Activated CD4-positive, CD25-positive, alpha-beta regulatory T cell (primary cell): Measurements from ENCODE around the gene NSMF.

Experiments
- DNase-seq, 4 experiments: peaks; one replicate each; lab custom pipeline; 2025; lab: John Stamatoyannopoulos, UW

The NSMF gene, protein sequence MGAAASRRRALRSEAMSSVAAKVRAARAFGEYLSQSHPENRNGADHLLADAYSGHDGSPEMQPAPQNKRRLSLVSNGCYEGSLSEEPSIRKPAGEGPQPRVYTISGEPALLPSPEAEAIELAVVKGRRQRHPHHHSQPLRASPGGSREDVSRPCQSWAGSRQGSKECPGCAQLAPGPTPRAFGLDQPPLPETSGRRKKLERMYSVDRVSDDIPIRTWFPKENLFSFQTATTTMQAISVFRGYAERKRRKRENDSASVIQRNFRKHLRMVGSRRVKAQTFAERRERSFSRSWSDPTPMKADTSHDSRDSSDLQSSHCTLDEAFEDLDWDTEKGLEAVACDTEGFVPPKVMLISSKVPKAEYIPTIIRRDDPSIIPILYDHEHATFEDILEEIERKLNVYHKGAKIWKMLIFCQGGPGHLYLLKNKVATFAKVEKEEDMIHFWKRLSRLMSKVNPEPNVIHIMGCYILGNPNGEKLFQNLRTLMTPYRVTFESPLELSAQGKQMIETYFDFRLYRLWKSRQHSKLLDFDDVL

DNA sequence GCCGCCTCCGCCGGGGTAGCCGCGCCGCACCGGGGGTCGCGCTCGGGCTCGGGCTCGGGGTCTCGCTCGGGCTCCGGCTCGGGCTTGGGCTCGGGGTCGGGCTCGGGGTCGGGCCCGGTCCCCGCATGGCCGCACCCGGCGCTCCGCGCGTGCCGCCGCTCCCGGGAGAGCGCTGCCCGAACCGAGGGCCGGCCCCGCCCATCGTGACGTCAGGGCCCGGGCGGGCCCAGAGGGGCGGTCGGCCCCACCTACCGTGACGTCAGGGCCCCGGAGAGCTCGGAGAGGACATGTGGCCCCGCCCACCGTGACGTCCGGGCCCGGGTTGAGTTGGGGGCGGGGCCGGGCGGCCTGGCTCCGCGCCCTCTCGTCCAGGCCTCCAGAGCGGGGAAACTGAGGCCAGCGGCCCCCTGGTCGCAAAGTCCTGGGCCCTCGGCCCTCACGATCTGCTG, at the start of gene NSMF:
Gene NSMF (minus strand): TSS at position 183 of the 449 bp plus-strand sequence. CDS start 232 bp downstream, outside the sequence.
- peak; percentile 87 to 95 (median 91) for DNase-seq

DNA sequence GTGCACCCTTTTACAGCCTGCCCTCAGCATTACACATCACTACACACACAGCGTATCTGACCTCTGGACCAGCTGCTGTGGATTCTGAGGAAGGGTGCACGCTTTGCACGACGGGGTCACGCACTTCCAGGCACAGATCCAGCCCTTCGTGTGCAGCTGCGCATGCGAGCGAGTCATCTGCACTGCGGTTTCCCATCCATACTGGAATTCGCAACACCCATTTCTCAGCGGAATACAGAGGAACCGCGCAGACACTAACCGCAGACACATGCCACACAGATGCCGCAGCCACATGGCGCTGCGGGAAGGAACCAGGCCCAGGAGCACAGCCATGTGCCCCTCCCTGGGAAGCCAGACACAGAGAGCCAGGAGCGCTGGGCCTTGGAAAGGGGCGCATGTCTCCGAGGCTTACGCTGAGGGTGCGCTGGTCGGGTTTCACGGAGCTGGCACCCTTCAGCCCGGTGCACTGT, 47.6 kb upstream of the NSMF start:
- DNase-seq, result no peak

DNA sequence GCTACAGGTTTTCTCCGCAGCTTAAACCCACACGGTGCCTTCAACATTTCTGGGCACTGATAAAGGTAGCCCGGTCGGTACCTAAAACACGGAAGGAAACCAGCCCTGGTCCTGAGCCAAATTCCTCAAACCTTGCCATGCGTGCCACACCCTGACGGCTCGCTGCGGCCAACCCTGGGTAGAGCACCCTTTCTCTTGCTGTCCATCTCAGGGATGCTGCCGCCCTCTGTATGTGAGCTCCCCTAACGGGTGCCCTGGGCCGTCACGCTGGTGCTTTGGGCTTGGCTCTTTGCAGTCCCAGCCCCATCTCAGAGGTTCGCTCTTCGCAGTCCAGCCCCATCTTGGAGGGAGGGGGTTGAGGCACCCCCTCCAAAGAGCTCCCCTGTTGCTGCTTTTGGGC, 47.1 kb upstream of the NSMF start:
- no peak for DNase-seq

DNA sequence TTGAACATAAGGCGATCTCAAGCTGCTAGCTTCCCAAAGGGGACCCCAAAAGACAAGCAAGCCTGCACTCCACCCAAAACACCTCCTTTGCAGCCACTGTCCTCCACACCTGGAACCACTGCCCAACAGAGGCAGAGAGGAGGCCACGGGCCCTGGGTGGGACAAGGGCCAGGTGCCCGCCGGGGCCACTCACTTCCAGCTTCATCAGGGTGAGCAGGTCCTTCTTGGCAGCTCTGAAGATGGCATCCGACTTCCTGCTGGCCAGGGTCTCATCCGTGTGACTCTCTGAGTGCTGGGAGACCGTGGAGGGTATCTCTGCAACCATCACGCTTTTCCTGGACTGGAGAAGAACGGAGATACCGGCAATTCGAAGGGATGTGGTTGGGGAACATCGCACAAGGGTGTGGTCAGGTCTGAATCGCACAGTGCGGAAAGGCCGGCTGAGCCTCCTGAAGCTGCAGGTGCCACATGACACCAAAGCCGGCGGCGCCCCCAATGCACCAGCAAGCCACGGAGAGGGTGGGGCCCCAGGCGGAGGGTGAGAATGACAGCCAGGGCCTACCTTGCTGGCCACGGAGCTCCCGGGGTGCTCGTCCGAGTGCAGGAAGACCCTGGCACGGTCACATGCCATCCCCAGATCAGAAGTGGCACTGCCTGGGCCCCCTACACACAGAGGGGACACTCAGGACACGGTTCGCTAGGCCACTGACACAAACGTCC, 46.4 kb upstream of the NSMF start:
- DNase-seq, result no peak

DNA sequence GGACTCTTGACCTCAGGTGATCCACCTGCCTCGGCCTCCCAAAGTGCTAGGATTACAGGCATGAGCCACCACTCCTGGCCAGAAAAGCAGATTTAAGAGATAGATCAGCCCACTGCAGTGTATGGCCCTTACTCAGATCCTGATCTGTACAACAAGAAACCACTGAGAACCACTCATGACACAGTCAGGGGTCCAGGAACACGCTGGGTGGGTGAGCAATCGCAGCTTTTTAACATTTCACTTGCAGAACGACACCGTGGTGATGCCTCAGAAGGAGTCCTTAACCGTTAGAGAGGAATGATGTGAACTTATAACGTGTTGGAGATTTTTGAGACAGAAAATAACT, 45.3 kb upstream of the NSMF start:
- no peak for DNase-seq

DNA sequence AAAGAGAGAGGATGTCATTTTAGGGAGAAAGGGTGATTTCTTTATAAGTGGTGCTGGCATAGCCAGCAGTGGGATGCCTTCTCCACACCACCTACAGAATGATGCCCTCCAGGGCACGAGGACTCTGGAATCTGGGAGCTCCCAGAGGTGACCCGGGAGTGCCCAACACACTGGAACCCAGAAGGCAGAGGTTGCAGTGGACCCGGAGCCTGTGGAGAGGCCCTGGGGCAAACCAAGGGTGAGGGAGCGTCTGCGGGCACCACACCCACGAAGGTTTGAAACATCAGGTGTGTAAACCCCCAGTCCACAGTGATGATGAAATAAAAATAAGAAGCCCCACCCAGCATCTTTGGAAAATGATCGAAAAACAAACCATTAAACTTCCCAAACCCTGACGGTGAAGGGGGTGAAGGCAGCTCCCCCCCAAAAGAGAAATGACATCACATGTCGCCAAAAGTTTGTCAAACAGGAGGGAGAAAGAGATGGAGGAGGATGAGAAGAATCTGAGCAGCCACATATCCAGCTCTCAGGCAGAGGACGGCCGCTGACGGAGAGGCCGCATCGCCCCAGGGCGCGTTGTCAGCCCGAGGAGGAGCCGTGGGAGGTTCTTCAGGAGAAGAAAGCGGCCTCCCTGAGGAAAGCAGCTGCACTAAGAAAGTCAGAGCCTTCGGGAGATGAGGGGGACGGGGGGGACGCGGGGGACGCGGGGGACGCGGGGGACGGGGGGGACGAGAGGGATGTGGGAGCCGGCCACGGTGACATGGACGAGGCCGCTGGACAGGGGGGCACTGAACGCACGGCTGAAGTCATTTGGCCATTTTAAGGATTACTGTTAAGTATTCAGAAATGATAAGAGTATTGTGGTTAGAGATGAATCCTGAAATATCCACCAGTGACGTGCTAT, 43.1 kb upstream of the NSMF start:
- no peak for DNase-seq

DNA sequence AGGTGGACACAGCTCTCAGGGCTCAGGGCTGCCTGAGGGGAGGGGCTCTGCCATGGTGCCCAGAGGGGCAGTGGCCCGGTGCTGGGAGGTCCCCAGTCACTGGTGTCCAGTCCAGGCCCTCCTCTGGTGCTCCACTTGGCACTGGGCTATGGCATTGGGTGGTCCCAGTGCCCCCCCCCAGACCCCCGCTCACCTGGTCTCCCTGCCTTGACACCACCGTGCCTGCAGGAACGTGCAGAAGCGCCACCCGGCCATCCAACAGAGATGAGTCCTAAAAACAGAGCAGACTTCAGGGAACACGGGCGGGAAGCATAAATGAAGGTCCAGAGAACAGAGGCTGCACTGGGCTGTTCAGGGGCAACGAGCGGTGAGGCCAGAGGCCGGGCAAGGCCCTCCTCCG, 42.3 kb upstream of the NSMF start:
- no peak for DNase-seq

DNA sequence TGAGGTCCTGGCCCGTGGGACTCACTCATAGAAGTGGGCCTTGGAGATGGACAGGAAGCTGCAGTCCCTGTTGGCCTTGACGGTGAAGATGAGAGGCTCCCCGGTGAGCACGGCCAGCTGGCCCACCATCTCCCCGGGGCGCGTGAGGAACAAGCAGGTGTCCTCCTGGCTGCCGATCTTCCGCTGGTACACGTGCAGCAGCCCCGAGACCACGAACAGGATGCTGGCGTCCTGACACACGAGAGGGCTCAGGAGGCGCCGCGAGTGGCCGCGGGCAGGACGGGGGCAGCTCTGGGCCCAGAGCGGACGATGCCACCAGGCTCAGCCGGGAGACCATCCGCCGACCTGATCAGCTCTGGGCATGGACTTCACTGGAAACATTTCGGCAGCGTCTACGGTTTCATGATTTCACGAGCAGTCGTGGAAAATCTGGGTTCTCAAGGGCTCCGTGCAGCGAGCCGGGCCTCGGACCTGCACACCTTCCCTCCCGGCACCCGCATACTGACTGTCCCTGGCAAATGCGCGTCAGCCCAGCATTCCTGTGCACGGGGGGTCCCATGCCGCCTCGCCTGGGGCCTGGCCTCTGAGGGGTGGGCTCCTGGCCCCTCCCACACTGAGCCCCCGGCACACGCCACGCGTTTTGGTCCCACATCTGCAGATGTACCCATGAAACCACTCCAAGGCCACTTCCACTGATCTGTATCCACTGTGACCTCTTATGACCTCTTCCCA, 41.7 kb upstream of the NSMF start:
- no peak for DNase-seq

DNA sequence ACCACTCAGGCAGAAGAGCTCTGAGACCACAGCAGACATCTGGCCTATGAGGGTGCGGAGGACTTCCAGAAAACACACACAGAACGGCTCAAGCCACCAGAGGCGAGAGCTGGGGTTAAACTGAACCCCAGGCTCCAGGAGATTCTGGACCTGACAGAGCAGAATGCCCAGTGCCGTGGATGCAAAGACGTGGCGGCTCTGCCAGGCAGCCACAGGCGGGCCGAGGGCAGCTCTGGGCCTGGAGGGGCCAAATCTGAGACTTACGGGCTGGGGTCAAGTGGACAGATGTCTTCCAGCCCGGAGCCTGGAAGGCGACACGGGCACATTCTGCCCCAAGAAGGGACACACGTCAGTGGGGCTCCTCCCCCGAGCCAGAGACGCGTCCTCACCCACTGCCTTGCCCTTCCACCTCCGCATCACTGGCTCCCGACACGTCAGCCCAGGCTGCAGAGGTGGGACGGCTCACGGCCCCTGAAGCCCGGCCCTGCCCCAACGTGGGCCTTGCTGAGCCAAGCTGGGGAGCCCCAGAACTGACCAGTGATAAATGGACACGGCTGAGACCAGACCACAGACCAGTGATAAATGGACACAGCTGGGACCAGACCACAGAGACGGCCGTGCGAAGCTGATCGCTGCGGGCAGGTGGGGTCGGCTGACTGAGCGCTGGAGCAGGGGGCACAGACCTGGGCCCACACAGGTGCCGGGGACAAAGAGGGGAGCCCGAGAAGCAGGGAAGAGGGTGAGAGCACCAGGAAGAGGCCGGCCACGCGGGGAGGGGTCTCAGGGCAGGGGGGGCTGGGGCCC, 40.9 kb upstream of the NSMF start:
- DNase-seq, result no peak

DNA sequence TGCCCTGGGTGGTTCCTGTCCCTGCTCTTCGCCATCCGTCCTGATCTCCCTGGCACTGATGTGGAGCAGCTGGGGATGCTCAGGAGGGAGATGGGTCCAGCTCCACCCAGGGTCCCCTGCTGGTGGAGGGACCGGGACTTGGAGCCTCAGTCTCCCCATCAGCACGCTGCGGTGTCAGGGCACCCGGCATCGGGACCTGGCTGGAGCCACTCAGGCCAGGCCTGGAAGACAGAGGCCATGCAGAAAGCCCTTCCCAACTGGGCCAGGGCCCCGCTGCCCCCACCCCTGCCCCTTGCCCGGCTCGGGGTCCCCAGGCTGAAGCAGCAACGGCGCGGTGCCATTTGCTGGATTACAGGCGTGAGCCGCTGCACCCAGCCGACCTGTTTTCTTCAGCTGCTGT, 40.3 kb upstream of the NSMF start:
- no peak for DNase-seq

DNA sequence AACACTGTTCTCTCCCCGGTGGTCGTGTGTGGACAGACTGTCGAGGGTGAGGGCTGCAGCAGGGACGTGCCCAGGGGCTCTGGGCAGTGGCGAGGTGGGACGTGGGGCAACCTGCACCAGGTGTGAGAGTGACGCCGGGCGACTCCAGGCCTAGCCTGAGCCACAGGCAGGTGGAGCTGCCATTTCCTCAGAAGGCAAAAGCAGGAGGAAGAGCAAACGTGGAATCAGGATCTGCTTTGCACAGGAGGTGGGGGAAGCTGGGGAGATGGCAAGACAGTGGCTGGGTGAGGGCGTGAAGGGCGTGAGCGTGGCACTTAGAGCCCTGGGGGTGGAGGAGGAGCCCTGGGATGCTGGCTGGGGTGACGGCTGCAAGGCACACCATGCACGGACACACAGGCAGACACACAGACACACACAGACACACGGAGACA, 39.6 kb upstream of the NSMF start:
- no peak for DNase-seq

DNA sequence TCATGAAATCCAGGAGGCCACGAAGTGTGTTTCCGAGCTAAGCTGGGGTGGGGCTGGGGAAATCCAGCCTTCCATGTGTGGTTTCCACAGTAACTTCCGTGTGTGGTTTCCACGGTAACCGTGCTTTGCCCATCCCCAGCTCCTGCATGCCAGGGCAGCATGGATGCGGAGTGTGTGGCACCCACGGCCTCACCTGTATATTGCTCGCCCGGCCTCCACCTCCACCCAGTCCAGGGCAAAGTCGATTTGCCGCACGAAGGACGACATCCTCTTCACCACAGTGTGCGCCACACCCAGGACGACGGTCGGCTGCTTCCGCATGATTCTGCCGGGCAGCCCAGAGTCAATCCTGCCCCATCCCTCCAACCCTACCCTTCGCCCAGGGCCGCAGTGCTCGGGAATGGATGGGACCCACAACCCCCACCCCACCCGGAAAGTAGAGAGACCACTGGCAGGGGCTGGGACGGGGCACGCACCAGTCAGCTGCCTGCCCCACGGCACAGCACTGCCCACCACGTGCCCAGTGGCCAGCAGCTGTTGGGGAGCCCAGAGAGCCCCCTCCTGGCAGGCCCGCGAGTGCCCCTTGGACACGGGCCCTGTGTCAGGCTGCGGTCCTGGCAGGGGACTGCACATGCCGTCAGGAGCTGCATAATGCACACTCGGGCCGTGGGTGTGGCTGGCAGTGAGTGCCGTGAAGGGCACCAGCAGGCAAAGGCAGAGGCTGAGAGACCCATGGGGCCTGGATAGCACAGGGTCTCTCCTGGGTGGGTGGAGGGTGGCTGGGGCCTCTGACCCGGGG, 39.0 kb upstream of the NSMF start:
- DNase-seq, result no peak

DNA sequence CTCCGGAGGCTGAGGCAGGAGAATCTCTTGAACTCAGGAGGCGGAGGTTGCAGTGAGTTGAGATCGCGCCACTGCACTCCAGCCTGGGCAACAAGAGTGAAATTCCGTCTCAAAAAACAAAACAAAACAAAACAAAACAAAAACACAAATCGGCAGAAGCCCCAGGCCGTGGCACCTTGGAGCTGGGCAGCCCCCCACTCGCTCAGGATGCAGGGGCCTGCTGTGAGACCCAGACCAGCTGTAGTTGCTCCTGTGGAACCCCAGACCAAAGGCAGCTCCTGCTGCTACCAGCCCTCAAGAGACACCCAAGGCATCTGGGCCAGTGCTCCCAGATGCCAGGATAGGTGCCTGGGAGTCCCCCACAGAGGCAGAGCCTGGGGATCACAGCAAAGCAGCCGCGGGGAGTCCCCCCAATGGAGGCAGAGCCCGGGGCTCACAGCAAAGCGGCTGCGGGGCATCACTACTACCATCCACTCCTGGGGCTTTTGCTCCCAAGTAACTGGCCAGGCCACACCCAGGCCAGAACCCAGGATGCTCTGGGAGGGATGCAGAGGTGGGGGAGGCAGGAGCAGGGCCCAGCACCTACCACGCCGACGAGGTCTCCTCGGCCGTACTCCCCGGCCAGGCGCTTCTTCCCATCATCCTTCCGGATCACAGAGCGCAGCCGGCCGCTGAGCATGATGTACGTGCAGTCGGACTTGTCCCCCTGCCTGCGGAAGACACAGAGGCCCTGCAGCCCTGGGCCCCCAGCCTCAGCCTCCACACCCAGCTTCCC, 37.7 kb upstream of the NSMF start:
- DNase-seq, result no peak

DNA sequence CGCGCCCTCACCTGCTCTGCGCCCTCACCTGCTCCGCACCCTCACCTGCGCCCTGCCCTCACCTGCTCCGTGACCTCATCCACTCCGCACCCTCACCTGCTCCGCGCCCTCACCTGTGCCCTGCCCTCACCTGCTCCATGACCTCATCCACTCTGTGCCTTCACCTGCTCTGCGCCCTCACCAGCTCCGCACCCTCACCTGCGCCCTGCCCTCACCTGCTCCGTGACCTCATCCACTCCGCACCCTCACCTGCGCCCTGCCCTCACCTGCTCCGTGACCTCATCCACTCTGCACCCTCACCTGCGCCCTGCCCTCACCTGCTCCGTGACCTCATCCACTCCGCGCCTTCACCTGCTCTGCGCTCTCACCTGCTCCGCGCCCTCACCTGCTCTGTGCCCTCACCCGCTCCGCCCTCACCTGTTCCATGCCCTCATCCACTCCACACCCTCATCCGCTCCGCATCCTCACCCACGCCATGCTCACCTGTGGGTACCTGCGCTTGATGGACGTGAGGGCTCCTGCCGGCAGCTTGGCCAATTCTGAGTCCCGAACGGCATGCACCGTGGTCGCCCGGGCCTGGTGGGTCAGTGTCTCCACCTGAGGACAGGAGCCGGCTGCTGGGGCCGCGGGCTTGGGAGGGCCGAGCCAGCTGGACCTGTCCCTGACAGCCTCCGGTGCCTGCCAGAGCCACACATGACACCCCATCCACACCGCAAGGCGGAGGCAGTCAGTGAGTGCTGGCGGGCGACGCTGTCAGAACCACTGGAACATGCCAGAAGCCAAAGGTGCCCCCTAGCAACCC, 35.6 kb upstream of the NSMF start:
- DNase-seq, result no peak

DNA sequence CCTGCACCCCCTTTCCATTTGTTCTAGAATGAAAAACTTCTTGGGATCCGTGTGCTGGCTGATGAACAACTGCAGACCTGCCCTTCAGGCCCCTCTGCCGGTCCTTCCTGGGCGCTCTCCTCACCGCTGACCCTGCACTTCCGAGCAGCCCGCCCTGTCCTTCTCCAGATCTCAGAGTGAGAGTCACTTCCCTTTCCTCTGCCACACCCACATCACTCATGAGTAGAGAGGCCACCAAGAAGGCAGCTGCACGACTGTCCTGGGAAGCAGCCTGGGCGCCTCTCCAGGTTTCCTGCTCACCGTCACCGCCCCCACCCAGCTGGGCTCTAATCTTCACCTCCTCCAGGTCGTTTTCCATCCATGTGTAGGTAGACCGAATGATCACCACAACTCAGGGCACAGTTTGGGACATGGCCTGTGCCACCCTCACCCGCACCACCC, 35.0 kb upstream of the NSMF start:
- no peak for DNase-seq

DNA sequence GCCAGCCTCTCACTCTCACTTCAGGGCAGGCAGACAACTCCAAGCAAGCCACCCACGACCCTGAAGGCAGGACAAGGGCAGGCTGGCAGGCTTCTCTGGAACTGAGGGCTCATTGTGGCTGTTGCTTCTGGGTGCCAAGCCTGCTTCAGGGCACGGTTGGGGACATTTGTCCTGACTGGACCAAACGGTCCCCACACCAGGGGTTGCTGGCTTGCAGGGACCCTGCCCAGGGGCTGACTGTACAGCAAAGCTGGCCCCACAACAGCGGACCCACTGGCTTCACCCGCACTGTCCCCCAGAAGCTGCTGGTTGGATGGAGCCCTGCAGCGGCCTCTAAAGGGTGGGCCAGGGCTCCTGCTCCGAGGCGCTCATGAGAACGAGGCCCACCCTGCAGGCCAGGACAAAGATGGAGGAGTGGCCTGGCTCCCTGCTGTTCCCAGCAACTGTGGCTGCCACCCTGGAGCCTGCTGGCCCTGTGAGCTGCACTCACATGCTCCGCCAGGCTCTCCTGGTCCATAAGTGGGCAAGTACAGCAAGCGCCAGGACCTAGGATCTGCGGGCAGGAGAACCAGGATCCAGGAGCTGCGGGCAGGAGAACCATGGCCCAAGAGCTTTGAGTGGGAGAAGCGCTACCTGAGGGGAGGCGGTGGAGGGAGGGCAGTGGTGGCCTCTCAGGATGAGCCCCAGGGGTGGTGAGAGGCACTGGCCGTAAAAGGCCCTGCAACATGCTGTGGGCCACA, 34.4 kb upstream of the NSMF start:
- DNase-seq, result no peak
